Epithelial cell of prostate (primary cell): Measurements from ENCODE around the gene SPTLC3.
"Not testable (repeated sequence)": the region's sequence is repeated elsewhere in the genome, so short reads cannot be mapped to it uniquely, and the experiment has no call there.

Source experiments
- DNase-seq: peaks from one replicate; pipeline ENCODE4 v3.0.0-alpha.2; 2011; ENCODE audit warnings: low read depth, low spot score
- H3K27ac ChIP-seq: fragments of 450-650 bp; 2 replicates; pipeline ENCODE4 v1.5.1; 2017; ENCODE audit warnings: mild to moderate bottlenecking

The SPTLC3 gene

DNA sequence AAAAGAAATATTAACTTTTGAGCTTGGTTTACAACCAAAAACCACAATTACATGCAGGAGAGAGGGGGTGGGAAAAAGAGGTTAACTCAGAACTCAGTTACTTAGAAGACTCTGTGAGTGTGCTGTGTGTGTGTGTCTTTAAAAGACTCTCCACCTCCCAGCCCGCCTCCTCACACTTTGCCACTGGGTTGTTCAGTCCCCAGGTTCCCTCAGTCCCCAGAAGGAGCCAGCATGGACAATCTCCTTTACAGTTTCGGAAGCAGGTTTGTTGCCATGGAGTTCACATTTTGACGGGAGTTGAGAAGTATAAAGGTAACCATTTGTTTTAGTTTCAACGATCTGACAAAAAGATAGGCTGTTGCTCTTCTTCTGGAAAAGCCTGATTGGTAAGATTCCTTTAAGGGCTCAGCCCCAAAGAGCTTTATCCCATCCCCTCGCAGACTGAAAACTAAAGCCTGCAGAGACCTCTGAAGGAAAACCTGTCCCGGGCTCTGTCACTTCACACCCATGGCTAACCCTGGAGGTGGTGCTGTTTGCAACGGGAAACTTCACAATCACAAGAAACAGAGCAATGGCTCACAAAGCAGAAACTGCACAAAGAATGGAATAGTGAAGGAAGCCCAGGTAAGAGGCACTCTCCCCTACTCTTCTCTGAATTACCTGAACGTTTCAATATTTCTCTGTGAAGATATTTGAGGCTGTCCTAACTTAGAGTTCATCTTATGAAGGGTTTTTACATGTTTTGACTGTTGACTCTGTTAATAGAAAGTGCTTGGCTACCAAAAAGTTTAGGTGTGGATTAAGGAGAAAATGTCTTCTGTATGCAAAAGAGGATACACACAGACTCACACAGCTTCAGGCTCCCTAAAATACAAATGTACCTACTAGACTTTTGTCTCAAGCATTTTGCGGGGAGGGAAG, at the start of gene SPTLC3:
Gene SPTLC3 (plus strand): TSS at position 212 of the 921 bp plus-strand sequence. CDS start 296 bp downstream, at position 508.
- no peak for DNase-seq

DNA sequence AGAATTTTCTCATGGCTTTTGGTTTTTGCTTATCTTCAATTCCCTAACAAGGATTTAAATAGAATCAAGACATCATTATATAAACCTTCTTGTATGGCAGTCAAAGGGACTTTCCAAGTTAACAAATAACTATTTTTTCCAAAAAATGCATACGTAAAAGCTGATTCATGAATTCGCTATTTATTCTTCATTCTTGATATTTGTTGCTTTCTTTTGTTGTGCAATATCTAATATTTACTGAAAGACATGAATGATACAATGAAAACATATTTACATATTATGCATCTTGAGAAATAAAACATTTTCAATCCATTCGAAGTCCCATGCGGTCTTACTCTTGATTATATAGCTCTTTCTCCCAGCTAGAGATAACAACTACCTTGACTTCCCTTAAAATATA, 47.0 kb upstream of the SPTLC3 start:
- no peak for DNase-seq
- no peak overlapping the region for H3K27ac ChIP-seq

More for the DNA sequence above, at the start of gene SPTLC3:
- peak within 1 kb of the TSS; percentile 63 for H3K27ac ChIP-seq

DNA sequence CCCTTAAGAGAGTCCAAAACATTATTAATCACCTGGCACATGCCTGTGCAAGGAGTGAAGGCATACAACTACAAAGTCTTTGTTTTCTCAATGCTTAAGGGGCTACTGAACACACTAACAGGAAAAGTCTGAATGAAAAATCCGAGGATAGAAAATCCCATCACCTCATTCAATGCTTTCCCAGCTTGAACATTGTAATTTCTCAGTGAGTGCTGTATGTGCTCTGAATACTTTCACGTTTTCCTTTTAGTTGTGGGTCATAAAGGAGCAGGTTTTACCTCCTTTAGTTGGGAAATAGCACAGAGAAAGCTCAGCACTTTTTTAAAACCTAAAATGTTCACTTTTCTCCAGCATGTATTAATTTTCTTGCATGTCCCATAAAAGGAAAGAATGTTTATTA, 45.9 kb upstream of the SPTLC3 start:
- no peak overlapping the region for H3K27ac ChIP-seq
- no peak for DNase-seq

DNA sequence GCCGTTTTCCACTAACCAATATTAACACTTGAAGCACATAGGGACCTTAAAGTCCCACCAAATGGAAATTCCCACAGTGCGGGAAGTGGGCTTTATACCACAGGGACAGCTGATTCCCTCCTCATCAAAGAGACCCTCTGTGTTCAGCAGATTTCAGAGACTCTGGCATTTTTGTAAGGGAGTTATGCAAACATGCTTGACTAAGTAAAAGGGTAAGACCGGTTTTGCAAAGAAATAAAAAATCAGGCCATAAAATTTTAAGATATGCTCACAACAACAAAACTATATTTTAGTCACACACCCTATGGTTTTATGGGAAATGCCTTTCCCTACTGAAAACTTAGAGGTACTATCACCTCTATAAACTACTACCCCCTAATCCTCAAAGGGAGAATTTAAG, 45.4 kb upstream of the SPTLC3 start:
- no peak overlapping the region for H3K27ac ChIP-seq
- no peak for DNase-seq

DNA sequence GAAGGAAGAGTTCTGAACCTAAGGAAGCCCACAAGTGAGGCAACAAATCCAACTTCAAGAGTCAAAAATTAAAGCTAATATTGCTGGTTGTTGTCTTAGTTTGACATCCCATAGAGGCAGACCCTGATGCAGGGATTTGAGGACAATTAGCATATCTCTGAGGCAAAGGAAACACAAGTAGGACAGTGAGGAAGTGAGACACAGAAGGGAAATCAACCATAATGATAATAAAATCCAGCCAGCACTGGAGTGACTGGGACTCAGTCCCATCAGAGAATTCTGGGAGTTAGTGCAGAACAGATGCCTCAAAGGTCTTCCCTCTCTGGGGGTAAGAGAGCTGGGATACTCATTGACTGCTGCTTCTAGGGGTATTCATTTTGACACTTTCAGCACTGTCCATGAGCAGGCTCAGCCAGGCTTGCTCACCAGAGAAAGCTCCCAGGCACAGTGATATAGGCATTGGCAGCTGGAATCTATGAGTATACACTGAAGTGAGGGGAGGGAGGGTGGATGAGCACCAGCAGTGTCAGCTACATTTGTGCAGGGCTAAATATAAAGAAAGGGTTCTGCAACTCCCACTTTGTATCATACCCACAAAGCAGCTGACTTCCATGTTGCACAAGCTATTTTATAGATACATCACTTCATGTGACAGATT, 43.4 kb upstream of the SPTLC3 start:
- H3K27ac ChIP-seq, result no peak overlapping the region
- no peak for DNase-seq

DNA sequence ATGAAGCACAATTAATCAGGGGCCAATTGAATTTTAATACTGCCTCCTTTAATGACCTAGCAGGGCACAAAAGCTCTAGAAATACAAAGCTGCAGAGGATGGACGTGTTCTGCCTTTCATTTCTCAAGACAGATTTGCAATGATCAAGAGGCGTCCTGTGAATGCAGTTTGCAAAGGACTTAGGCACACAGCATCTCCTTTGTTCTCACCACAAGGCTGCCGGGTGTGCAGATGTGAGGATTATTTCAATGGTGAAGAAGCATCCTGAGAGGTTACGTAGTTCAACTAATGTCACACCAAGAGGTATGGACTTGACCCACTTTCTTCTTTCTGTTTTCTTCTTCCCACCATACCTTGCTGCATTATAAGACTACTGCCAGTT, 42.9 kb upstream of the SPTLC3 start:
- H3K27ac ChIP-seq, result no peak overlapping the region
- DNase-seq, result no peak

DNA sequence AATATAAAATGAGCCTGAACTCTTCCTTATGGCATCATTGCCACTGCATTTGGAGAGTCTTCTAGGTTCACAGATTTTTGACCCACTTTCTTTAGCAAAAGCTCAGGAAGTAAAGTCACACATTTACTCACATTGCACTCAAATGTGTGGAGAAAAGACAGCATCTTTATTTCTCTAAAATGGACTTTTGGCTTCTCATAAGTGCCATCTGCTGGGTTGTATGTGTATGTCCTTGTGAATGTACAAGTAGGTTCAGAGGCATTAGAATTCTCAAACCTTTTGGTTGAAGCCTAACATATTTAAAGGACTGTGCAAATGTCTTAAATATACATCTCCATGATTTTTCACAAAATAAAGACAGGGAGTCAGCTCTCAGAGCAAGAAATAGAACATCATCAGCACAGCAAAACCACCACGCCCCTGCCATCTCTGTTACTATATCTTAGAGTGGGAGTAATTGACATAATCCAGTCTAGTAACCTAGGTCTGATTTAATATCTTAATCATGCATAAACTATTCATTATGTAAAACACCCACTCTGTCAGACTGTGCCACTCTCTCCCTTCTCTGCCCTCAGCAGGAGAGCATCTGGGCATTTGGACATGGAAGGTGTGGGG, 42.2 kb upstream of the SPTLC3 start:
- H3K27ac ChIP-seq, result no peak overlapping the region
- DNase-seq, result no peak

DNA sequence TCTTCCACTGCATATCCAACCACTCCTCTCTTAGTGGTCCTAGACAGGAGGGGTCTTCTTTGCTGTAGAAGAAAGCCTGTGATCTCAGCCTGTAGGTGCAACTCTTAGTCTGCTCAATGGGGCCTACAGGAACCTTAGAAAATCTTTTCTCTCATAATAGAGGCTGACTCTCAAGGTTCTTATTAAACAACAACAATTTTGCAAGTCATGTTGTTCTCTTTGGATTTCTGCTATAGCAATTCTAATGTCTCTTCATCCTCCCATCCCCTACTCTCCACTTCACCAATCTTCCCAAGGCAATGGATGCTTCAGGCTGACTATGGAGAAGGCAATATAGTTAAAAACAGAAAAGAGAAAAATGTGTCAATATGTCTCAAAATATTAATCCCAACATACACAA, 40.8 kb upstream of the SPTLC3 start:
- H3K27ac ChIP-seq, result no peak overlapping the region
- DNase-seq, result no peak

DNA sequence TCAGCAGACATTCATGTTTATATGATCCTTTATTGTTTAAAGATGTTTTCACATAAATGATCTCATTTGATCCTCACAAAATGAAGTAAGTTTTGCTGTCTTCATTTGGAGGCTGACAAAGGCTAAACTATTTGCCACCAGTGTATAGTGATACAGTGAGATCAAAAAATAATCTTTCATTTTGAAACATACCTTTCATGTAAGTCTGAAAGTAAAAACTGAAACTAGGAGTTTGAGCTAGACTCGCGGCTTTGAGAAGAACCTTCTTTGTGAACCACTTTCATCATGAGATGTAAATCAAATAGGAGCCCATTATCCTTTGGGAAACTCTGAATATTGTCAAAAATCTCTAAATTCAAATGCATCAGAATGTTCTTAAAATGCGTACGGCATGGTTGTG, 40.3 kb upstream of the SPTLC3 start:
- no peak overlapping the region for H3K27ac ChIP-seq
- DNase-seq, result no peak

DNA sequence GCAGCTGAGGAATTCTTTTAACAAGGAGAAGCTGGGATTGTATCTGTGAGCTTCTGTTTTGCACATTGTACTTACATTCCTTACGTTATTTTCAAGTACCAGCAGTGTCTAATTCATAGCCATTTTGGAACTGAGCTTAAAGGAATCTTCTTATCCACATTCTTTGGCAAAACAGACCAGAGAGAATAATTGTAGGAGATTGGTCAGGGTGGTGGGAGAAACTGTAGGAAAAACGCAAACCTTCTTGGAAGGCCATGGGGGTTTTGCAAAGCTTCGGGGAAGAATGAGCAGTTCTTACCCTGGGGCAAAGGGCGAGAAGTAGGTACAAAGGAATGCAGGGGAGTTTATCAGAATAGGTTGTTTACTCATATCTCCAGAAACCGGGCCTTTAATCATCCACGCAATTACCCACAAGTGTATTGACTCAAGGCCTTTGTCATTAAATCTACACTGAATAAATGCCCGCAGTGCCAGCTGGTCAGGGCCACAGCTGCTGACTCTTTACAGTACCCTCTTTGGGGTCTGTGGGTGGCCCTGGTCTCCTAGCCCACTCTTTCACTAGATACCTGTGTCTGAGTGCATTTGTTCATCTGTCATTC, 39.6 kb upstream of the SPTLC3 start:
- H3K27ac ChIP-seq, result no peak overlapping the region
- DNase-seq, result no peak

DNA sequence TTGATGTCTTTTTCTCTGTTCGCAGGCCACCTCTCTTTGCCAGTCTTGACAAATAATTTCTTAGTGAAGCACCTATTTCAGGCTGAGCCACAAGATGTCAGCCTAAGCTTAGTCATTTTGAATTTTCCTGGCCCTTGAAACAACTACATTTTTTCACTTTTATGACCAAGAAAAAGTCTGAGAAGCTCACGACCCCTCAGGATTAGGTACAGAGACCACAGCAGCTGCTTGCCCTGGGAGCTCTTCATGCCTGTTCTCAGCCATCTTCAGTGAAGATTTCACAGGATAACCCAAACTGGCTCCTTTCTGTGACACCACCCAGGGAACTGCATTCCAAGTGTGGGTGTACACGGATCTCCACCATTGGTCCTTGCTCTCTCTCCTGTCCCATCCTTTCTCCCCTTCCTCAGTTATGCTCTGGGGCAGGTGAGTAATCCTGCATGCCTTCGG, 38.4 kb upstream of the SPTLC3 start:
- DNase-seq, result no peak
- H3K27ac ChIP-seq, result no peak overlapping the region

DNA sequence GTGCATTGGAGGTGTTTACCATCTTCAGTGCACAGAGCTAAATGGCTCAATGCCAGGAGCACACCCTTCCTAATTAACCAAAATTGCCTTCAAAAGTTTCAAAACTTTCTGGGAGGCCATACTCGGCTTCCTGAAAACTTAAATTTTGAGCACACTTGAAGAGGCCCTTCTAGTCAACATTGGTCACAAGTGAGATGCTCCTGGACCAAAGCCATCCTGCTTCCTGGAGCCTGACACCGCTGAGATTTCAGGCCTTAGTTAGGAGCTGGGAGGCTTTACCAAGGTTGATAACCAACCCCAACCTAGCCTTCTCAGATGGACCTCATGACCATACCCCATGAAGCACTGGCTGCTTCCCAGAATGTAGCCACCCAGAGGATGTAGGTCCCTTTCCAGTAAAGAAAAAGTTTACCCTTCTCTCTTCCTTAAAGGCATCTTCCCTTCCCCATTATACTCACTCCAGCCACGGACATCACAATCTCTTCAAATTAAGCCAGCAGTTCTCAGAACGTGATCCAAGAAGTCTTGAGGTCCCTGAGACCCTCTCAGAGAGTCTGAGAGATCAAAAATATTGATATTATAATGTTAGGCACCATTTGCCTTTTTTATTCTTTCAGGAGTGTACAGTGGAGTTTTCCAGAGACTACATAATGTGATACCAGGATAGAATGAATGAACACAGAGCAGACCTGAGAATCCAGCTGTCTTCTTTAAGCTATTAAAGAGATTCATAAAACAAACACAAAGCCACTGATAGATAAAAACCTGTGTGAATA, 32.8 kb upstream of the SPTLC3 start:
- DNase-seq, result no peak
- H3K27ac ChIP-seq, result no peak overlapping the region

DNA sequence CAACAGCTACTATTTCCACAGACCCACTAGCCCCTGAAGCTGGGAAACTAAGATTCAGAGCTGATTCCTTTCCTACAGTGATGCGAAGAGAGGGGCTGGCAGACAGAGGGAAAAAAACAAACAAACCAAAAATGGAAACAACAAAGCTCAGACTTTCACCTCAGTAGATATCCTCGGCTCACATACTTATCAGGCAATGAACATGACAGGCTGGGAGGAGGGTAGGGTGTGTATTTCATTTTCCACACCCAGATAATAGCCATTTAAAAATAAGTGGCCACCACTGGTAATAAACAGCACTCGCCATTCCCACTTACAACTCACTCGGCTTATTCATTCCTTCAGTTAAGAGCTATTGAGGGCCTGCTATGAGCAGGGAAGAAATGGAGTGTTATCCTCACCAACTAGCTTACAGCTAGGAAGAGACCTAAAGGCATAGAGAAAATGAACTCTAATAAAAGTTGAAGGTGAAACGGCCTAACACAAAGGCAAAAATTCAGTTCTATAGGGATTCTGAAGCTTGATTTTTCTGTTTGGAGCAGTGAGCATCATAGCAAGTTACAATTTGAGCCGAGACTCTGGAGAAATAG, 32.0 kb upstream of the SPTLC3 start:
- no peak for DNase-seq
- H3K27ac ChIP-seq, result no peak overlapping the region

DNA sequence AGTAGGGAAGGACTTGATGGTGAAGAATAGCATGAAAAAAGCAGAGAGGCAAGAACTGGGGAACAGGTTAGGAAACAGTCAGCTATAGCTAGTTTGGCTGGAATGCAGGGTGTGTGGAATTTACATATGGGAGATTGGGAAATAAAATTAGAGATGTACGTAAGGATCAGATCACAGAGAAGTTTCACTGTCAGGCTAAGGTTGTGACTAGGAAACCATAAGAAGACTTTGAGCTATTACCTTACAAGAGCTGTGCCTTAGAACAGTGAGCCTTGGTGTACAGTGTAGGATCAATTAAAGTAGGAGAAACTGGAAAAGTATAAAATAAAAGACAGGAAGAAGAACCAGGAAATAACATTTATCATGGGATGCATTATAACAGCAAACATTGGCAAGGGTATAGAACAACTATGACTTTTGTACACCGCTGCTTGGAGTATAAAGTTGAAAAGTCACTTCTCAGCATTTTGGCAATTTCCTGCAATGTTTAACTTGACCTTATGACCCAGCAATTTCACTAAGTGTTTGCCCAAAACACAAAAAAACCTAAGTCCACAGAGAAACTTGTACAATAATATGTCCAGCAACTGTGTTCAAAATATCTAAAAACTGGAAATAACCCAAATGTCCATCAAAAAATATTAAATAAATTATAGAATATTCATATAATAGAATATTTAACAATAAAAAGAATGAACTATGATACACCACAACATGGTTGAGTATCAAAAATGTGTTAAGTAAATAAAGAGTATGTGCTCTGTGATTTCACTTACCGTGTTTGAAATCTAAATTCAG, 31.2 kb upstream of the SPTLC3 start:
- DNase-seq, result no peak
- H3K27ac ChIP-seq, result no peak overlapping the region

DNA sequence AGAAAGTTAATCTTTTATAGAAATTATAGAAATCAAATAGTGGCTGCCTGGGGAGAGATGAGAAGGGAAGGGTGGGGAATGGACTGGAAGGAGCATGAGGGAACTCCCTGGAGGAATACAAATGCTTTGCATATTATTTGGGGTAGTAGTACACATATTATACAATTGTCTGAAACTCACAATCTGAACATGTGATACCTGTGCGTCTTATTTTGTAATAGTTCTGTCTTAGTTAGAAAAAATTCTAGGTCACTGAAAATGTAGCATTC, 30.7 kb upstream of the SPTLC3 start:
- no peak for DNase-seq
- no peak overlapping the region for H3K27ac ChIP-seq

DNA sequence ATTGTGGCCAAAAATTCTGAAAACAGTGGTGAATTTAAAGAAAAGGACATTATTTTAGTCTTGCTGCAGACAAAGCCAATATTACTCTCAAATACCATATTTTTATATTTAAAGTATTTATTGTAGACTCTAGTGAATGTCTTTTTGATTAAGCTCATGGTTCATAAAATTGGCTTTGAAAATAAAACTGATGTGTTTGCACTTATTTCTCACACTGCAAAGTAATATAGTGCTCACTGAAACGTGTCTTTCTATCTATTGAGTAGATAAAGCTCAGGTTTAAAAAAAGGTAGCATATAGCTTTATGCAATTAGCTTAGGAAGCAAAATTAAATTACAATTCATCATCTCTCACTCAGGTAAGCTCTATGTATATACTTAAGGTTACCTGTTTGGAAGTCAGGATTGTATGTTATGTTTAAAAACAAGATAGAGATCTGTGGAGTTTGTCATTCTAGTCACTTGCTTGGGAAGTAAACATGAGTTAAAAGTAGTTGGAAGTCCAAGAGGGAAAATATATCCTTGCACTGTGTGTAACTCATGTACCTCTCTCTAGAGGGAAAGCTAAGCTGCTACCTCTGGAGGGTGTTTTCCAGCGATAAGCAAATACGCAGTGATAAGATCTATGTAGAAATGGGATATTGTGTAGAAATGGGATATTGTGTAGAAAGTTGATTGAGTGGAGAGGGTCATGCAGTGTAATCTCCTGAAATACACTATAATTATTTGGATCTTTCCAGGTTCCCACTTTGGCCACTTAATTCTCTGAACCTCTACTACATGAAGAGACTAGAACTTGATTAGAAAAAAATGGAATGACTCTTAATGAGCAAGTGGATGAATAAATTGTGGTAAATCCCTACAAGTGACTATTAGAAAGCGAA, 29.9 kb upstream of the SPTLC3 start:
- no peak overlapping the region for H3K27ac ChIP-seq
- DNase-seq, result no peak

DNA sequence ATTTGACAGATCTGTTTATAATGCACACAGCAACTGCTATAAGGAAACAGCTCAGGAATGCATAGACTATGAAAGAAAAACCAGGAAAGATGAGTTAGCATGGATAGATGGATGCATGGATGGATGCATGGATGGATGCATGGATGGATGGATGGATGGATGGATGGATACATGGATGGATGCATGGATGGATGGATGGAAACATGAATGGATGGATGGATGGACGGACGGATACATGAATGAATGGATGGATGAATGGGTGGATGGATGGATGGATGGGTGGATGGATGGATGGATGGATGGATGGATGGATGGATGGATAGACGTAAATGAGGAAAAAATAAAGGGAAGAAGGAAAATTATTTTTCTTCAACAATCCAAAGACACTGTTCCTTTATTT, 29.1 kb upstream of the SPTLC3 start:
- not testable (repeated sequence) for DNase-seq, H3K27ac ChIP-seq

DNA sequence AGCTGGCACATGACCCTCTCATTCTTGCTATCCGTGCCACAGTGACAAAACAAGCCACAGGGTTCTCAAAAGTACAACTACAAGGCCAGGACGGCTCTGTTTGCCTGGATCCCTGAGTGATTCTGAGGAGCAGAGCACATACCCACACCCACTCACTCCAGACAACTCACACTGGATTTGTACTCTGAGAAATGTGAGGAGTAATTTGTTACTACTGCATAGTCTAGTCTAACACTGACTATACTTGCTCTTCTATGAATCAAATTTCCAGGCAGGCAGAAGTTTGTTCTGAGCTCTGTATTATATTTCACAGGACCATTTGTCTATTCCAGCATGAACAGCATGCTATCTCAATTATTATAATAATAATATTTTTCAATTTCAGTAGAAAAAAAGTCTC, 26.7 kb upstream of the SPTLC3 start:
- DNase-seq, result no peak
- H3K27ac ChIP-seq, result no peak overlapping the region
